ENCODE measurements around the gene PTPRD.

PTPRD gene

GRCh38 chr9:8799206-8799605 is 1813.6 kb downstream of the PTPRD start:
- no peak for DNase-seq

- no peak for DNase-seq
These were observed 1828.0 kb downstream of the PTPRD start for GRCh38 chr9:8784838-8785237.

GRCh38 chr9:8783941-8784340 is 1828.9 kb downstream of the PTPRD start:
- no peak for DNase-seq

- DNase-seq = no peak
These were observed 1830.6 kb downstream of the PTPRD start for GRCh38 chr9:8782237-8782636.

- DNase-seq = no peak
These were observed 1831.3 kb downstream of the PTPRD start for GRCh38 chr9:8781458-8781857.

- DNase-seq = no peak
These were observed 1832.4 kb downstream of the PTPRD start for GRCh38 chr9:8780386-8780785.

GRCh38 chr9:8779478-8779877 is 1833.3 kb downstream of the PTPRD start:
- DNase-seq = no peak

DNA sequence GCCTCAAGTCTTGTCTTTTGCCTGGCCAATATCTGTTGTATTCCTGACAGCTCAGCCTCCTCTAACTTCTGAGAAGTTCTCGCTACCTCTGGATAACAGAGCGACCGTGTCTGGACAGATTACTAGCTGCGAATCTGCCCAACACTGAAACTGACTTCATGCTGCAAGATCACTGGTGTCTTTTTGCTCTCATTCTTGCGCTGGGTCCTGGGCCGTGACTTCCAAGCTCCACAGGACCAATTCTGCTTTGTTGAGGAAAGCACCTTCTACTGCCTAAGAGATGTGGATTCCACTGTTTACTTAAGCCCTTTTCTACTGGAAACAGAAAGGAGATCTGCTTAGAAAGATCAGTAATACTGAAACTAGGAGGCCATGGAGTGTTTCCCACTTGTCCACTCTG is 1834.4 kb downstream of the PTPRD start:
- no peak for DNase-seq

- DNase-seq = no peak
These were observed 1840.5 kb downstream of the PTPRD start for GRCh38 chr9:8772302-8772701.

DNA sequence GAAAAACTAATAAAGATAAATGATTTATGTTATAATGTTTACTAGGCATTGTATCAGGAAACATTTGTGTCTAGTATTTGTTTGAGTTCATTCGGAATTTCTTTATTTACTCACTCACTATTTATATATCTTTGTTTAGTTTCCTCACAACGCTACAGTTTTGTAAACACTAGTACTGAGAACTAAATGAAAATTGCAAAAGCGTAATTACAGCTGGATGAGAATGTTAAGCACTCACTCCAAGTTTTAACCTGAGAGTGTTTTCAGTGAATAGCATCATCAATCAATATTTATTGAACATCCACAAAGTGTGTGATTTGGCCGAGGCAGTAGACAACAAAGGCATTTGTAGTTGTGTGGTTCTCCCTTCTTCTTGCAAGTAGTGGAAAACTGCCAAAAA is 1843.6 kb downstream of the PTPRD start:
- DNase-seq = no peak

- DNase-seq = no peak
These were observed 1846.7 kb downstream of the PTPRD start for GRCh38 chr9:8766096-8766495.

GRCh38 chr9:8764051-8764450 is 1848.8 kb downstream of the PTPRD start:
- no peak for DNase-seq

DNA sequence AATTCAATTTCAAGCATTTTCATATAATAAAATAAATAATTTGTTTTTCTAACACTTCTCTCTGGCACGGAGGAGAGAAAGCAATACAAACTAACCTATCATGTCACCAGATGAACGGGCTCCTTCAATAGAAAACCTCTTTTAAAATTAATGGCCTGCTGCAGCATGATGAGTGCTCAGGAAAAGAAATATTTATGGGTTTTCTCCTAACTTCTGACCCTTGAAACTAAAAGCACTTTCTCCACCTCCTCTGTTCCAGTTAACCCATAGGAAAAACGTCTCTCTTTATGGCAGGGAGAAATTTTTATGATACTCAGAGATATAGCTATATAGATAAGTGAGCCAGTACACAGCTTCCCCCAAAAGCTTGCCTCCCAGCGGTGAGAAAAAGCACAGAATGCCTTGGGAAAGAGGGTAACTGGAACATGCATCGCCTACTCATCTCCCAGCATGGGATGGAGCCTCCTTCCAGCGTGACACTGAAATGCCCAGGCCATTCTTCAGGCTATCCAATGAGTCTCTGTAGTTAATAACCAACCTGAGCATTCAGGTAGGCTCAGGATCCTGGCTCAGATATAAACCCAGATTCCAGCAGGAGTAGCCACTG is 1850.2 kb downstream of the PTPRD start:
- DNase-seq = no peak

- no peak for DNase-seq
These were observed 1852.6 kb downstream of the PTPRD start for GRCh38 chr9:8760000-8760767.

DNA sequence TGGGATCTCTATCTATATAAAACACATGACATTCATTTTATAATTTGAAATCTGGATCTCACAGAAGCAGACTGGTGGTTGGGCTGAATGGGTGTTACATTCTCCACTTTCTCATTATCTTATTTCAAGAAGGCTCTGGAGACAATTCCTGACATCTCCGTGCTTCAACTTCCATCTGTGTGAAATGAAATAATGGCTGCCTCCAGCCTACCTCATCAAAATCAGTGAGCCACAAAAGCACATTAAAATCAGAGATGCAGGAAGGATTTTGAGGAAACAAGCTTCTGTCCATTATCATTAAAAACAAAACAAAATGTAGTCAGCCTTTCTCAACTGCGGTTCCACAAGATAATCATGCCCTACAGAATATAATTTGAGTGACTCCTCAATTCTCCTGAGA is 1854.9 kb downstream of the PTPRD start:
- no peak for DNase-seq

GRCh38 chr9:8754751-8755150 is 1858.1 kb downstream of the PTPRD start:
- DNase-seq = no peak

DNA sequence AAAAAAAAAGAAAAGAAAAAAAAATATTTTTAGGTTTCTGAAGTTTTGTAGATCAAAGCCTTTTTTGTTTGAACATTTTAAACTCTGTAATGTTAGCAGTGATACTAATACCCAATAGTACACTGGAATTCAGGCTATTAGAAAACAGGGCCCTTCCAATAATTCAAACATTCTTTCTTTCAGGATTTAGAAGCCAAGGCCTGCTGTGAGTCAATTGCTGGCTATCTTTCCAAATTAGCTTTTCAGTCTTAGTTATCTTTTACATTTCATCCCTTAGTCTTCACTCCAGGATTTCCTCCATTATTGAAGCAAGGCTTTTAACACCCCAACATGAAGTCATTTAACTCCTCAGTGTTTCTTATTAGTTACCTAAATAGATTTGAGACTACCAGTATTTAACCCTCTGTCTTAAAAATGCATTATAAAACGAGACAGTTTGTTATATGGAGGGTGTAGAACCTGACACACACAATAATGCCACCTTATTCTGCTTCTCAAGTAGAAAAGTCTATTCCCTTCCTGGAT is 1861.3 kb downstream of the PTPRD start:
- DNase-seq = no peak

DNA sequence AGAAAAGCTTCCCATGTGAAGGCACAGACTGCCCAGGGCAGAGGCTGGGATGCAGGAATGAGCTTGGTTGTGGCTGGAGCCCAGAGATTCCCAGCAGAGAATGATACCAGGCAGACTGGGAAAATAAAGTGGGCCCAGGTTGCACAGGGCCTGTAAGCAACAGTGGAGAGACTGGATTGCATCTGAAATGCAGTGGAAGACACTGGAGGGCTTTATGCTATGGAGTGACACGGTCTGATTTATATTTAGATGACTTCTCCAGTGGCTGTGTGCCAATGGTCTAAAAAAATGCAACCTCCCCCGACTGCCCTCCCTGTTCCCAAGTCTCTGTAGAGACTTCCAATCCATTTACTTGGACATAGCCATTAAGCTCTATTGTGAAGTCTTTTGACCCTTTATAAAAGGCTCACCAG is 1862.2 kb downstream of the PTPRD start:
- no peak for DNase-seq

GRCh38 chr9:8745347-8745746 is 1867.5 kb downstream of the PTPRD start:
- DNase-seq = no peak

DNA sequence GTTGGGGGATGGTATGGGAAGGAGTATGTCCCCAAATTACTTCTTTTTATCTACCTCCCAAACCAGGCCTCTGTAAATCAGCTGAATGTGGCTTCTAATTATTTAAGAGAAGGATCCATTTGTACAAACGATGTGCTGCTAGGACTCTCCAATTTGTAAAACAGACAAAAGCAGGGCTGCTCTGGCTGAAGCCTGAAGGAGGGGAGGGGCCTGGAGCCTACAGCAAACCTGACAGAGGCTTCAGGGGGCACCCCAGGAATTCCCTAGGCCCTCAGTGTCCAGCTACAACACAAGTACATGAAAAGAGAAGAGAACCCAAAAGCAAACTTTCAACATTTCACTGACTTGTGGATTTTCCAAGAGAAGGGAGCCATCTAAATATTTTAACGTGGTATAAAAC is 1873.9 kb downstream of the PTPRD start:
- no peak for DNase-seq

DNA sequence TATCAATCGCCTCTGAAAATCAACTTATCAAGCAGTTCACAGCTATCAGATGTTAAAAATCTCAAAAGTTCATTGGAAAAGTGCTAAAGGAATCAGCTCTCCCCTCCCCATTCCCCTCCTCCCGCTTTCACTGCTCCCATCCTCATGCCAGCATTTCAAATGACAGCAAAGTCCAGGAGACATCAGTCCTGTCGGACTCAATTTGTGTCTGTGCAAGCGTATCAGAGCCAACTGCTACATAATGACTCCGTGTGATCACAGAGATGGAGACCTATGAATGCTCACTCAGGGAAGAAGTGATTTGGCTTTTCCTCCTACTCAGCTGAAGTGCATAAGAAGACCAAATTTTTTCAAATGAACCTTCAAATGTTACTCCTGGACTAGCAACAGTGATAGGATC is 1876.0 kb downstream of the PTPRD start:
- DNase-seq = no peak

DNA sequence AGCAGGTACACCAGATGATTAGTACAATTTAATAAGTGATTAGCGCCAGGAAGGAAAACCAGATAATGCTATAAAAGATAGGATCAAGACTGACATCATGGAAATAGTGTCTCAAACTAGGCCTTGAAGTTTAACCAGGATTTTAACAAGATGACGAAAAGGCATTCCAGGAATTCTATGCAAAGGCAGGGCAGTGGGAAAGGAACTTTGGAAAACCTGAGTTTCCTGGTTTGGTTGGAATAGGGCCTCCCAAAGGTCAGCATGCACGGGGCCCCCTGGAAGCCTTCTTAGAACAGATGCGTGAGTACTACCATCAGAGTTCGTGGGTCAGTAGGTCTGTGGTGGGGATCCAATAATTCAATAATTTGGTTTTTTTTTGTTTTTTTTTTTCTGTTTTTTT is 1878.0 kb downstream of the PTPRD start:
- no peak for DNase-seq

DNA sequence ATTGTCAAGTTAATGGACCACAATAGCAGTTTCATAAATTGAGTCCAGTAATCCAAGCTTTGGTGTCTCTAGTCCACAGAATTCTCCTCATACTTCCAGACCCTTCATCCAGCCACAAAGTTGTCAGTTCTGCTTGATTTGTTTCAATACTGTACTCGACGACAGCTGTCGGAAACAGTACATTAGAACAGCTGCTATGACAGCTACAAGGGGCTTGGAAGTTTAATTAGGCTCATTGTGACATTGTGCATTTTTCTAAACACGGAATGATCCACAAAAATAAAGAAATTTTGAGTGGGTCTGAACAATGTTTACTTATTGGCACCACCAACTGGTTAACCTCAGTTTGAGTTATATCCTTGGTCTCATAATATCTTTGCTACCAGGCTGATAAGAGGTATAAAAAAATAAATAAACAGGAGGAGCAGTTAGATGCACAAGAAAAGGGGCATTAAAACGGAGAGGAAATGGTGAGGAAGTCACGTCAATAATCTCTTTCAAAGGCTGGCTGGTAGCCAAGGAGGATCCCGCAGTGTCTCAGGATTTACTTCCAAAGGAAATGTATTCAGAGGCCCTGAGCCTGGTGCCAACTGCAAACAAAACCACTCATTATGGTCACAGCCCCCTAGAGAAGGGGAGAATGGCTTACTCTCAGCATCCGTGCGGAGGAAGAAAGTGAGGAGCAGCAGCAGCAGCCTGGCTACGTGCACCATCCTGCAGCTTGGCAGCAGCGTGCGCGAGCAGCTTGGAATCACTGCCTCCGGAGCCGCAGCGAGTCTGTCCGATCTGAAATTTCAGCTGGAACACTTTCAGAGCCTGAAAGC is 1879.5 kb downstream of the PTPRD start:
- no peak for DNase-seq
